UCSD-AML1 (cell line): ENCODE results near the gene RARG.

Source experiments
- DNase-seq: peaks from one replicate; lab custom pipeline; 2025; ENCODE audit not compliant: unreplicated experiment; lab: John Stamatoyannopoulos, UW

The RARG gene

GRCh38 chr12:53245286-53245685, 13.3 kb upstream of the RARG start:
- no peak for DNase-seq

- DNase-seq, result no peak
These were observed 12.3 kb upstream of the RARG start for GRCh38 chr12:53244337-53244736.

- no peak for DNase-seq
These were observed 9.8 kb upstream of the RARG start for GRCh38 chr12:53241623-53242412.

- DNase-seq, result no peak
These were observed 7.7 kb upstream of the RARG start for GRCh38 chr12:53239643-53240258.

- no peak for DNase-seq
These were observed 4.6 kb upstream of the RARG start for GRCh38 chr12:53236443-53237111.

GRCh38 chr12:53235742-53236442, 3.9 kb upstream of the RARG start:
- DNase-seq, result no peak

GRCh38 chr12:53235164-53235563, 3.2 kb upstream of the RARG start:
- no peak for DNase-seq

- DNase-seq, result no peak
These were observed 2.4 kb upstream of the RARG start for GRCh38 chr12:53234271-53234914.

- DNase-seq, result no peak
These were observed 1.7 kb upstream of the RARG start for GRCh38 chr12:53233671-53234121.

- no peak for DNase-seq
These were observed 845 bp upstream of the RARG start for GRCh38 chr12:53232646-53233461.

- no peak for DNase-seq
These were observed 413 bp downstream of the RARG start for GRCh38 chr12:53231671-53231920.

- no peak for DNase-seq
These were observed 1.7 kb downstream of the RARG start for GRCh38 chr12:53230108-53230845.

GRCh38 chr12:53229454-53229853, 2.6 kb downstream of the RARG start:
- no peak for DNase-seq

GRCh38 chr12:53227836-53228235, 4.2 kb downstream of the RARG start:
- DNase-seq, result no peak

GRCh38 chr12:53227341-53227740, 4.7 kb downstream of the RARG start:
- no peak for DNase-seq

GRCh38 chr12:53226815-53227214, 5.2 kb downstream of the RARG start:
- no peak for DNase-seq

GRCh38 chr12:53225635-53226424, 6.2 kb downstream of the RARG start:
- DNase-seq, result no peak

- DNase-seq, result no peak
These were observed 6.9 kb downstream of the RARG start for GRCh38 chr12:53224897-53225634.
